Neural cell (in vitro differentiated cells): ENCODE measurements around the gene BORCS5. TPM values are rescaled to one million over a fixed set of nuclear protein-coding genes. Genes with fewer than 3 reads are reported as not detected.

Source experiments
- H2AFZ ChIP-seq: fragments of 200-600, 300-800 bp; sonication (generic), shearing (Covaris generic); 2 replicates; pipeline ENCODE4 v1.6.0; 2014; ENCODE audit warnings: low read depth, mild to moderate bottlenecking, antibody characterized with exemption, low read length, moderate library complexity
- H3F3A ChIP-seq: fragments of 200-600 bp; shearing (Covaris generic); 2 replicates; pipeline ENCODE4 v1.6.1; 2016; ENCODE audit warnings: mild to moderate bottlenecking, moderate library complexity, mixed read lengths, antibody characterized with exemption, low read length; ENCODE audit not compliant: insufficient read depth, poor library complexity, severe bottlenecking
- H3K27ac ChIP-seq: fragments of 200-600, 300-800 bp; sonication (generic), shearing (Covaris generic); 2 replicates; pipeline ENCODE4 v1.5.1; 2014; ENCODE audit warnings: mild to moderate bottlenecking, low read length, moderate library complexity
- H3K27me3 ChIP-seq: fragments of 300-800, 200-600 bp; sonication (generic), shearing (Covaris generic); 2 replicates; pipeline ENCODE4 v1.6.0; 2014; ENCODE audit warnings: mild to moderate bottlenecking, low read depth, low read length, moderate library complexity; ENCODE audit not compliant: insufficient read depth
- H3K36me3 ChIP-seq: fragments of 300-800, 200-600 bp; sonication (generic), shearing (Covaris generic); 2 replicates; pipeline ENCODE4 v1.5.1; 2014; ENCODE audit warnings: mild to moderate bottlenecking, antibody characterized with exemption, low read length, moderate library complexity; ENCODE audit not compliant: insufficient read depth
- H3K4me2 ChIP-seq: fragments of 300-800, 200-600 bp; sonication (generic), shearing (Covaris generic); 2 replicates; pipeline ENCODE4 v1.6.0; 2014; ENCODE audit warnings: mild to moderate bottlenecking, low read length
- H3K4me3 ChIP-seq: fragments of 300-800, 200-600 bp; sonication (generic), shearing (Covaris generic); 2 replicates; pipeline ENCODE4 v1.5.1; 2014; ENCODE audit warnings: mild to moderate bottlenecking, low read length, moderate library complexity
- H3K79me2 ChIP-seq: fragments of 200-600 bp; shearing (Covaris generic); replicated peaks from 2 replicates; pipeline ENCODE4 v1.6.0; 2014; ENCODE audit warnings: mild to moderate bottlenecking, low read length, moderate library complexity; ENCODE audit not compliant: insufficient read depth
- H3K9ac ChIP-seq: fragments of 300-800, 200-600 bp; sonication (generic), shearing (Covaris generic); 2 replicates; pipeline ENCODE4 v1.6.1; 2016; ENCODE audit warnings: mild to moderate bottlenecking, low read length, mixed read lengths
- H3K9me2 ChIP-seq: fragments of 200-600 bp; shearing (Covaris generic); 2 replicates; pipeline ENCODE4 v1.6.1; 2016; ENCODE audit warnings: mild to moderate bottlenecking, low read length, mixed read lengths; ENCODE audit not compliant: insufficient read depth
- H3K9me3 ChIP-seq: fragments of 200-600, 300-800 bp; sonication (generic), shearing (Covaris generic); 2 replicates; pipeline ENCODE4 v1.6.1; 2016; ENCODE audit warnings: mild to moderate bottlenecking, mixed run types, low read length, moderate library complexity, mixed read lengths
- H4K20me1 ChIP-seq: fragments of 200-600 bp; shearing (Covaris generic); 2 replicates; pipeline ENCODE4 v1.6.1; 2016; ENCODE audit warnings: mild to moderate bottlenecking, mixed run types; ENCODE audit not compliant: insufficient read depth
- CTCF ChIP-seq: fragments of 450-650 bp; IDR thresholded peaks from 2 replicates; pipeline ENCODE4 v1.5.1; 2014; ENCODE audit warnings: antibody characterized with exemption, mild to moderate bottlenecking, moderate library complexity; ENCODE audit not compliant: poor library complexity, severe bottlenecking
- EP300 ChIP-seq: fragments of 450-650 bp; conservative IDR thresholded peaks from 2 replicates; pipeline ENCODE4 v1.6.1; 2014; ENCODE audit warnings: antibody characterized with exemption, mild to moderate bottlenecking, moderate library complexity; ENCODE audit not compliant: poor library complexity, severe bottlenecking
- EZH2 ChIP-seq: fragments of 200-600, 300-800 bp; shearing (Covaris generic), sonication (generic); IDR thresholded peaks from 2 replicates; pipeline ENCODE4 v1.6.1; 2014; ENCODE audit warnings: antibody characterized with exemption, low read length, borderline replicate concordance, mild to moderate bottlenecking; ENCODE audit not compliant: insufficient read depth, poor library complexity, severe bottlenecking
- MXI1 ChIP-seq: fragments of 450-650 bp; conservative IDR thresholded peaks from 2 replicates; pipeline ENCODE4 v1.6.1; 2014; ENCODE audit warnings: antibody characterized with exemption, mild to moderate bottlenecking; ENCODE audit not compliant: poor library complexity, severe bottlenecking
- POLR2AphosphoS5 ChIP-seq: IDR thresholded peaks from 2 replicates; pipeline ENCODE4 v1.6.1; 2012
- RAD21 ChIP-seq: fragments of 450-650 bp; conservative IDR thresholded peaks from 2 replicates; pipeline ENCODE4 v1.6.1; 2014; ENCODE audit warnings: antibody characterized with exemption, mild to moderate bottlenecking, moderate library complexity
- SMC3 ChIP-seq: fragments of 450-650 bp; conservative IDR thresholded peaks from 2 replicates; pipeline ENCODE4 v1.6.1; 2014; ENCODE audit warnings: antibody characterized with exemption, mild to moderate bottlenecking, moderate library complexity; ENCODE audit not compliant: poor library complexity
- TAF1 ChIP-seq: IDR thresholded peaks from 2 replicates; pipeline ENCODE4 v1.6.1; 2012; ENCODE audit warnings: low read depth
- polyA plus RNA-seq: library from polyadenylated mRNA; depleted of rRNA; stranded (reverse); fragments of >200 nt; gene quantifications from 2 replicates; pipeline ENCODE4 v1.2.3, GENCODE V29; 2014
- TF ChIP-seq, protein P1 (sequence below): IDR thresholded peaks from 2 replicates; pipeline ENCODE4 v1.6.1; 2012; ENCODE audit warnings: borderline replicate concordance

Gene BORCS5
- polyA plus RNA-seq, 1 donor from 2014 or later, result 14.2 TPM

DNA sequence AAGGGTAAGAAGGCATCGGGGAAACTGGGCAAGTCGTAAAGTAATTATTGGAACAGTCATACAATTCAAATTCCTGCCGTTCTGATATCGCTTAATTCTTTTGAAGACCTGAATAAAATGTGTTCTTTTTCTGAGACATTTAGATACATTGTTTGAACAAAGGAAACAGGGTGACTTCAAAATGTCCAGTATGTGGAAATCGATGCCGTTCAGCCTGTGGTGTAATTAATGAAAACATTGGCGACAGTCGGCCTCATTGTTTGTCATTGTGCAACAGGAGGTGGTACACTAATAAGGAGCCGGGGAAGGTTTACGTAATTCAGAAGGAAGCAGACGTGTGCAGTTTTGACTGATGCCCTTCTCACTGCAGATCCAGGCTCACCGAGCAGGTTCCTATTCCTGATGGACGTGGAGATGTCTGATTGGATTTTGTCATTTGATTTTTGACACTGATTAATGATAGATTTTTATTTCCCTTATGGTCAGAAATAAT, 92.7 kb downstream of the BORCS5 start:
- no peaks in the 10 kb centered on the region for H3F3A ChIP-seq
- H3K9me2 ChIP-seq, result no peaks in the 10 kb centered on the region
- H3K79me2 ChIP-seq, result no peaks in the 10 kb centered on the region
- H3K4me2 ChIP-seq, result no peak overlapping the region
- H4K20me1 ChIP-seq, result no peaks in the 10 kb centered on the region
- no peaks in the 10 kb centered on the region for H3K9me3 ChIP-seq
- H3K9ac ChIP-seq, result no peak overlapping the region
- H3K27me3 ChIP-seq, result no peaks in the 10 kb centered on the region
- no peak overlapping the region for H2AFZ ChIP-seq
- TF ChIP-seq MXI1 (no peak), RAD21 (no peak)
- H3K36me3 ChIP-seq, result no peaks in the 10 kb centered on the region
- H3K27ac ChIP-seq, result no peak overlapping the region
- no peak overlapping the region for H3K4me3 ChIP-seq

GRCh38 chr12:12450043-12450471, 93.2 kb downstream of the BORCS5 start:
- H3K36me3 ChIP-seq, result no peaks in the 10 kb centered on the region
- no peak overlapping the region for H3K27ac ChIP-seq
- no peaks in the 10 kb centered on the region for H3K9me2 ChIP-seq
- no peaks in the 10 kb centered on the region for H4K20me1 ChIP-seq
- no peak overlapping the region for H2AFZ ChIP-seq
- no peak overlapping the region for H3K9ac ChIP-seq
- no peaks in the 10 kb centered on the region for H3F3A ChIP-seq
- H3K9me3 ChIP-seq, result no peaks in the 10 kb centered on the region
- H3K4me2 ChIP-seq, result no peak overlapping the region
- no peak overlapping the region for H3K4me3 ChIP-seq
- no peak for TF ChIP-seq POLR2AphosphoS5
- H3K27me3 ChIP-seq, result no peaks in the 10 kb centered on the region
- no peaks in the 10 kb centered on the region for H3K79me2 ChIP-seq

DNA sequence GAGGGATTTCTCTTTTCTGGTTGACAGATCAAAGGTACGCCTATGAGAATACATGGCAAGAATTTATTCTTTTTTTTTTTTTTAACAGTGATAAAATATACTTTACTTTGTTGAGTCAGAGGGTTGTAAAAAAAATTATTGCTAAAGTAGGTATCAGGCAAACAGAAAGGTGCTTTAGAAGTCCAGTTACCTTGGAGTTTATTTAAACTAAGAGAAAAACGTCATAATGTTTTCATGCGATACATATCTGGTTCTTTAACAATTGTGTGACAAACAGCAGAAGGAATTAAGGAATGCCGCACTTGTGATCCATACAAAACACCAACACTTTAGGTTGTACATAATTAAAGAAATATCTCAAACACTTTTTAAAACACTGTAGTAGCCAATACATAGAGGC, 94.2 kb downstream of the BORCS5 start:
- TF ChIP-seq EP300, result no peak
- no peak for TF ChIP-seq CTCF
- TF ChIP-seq, protein P1, sequence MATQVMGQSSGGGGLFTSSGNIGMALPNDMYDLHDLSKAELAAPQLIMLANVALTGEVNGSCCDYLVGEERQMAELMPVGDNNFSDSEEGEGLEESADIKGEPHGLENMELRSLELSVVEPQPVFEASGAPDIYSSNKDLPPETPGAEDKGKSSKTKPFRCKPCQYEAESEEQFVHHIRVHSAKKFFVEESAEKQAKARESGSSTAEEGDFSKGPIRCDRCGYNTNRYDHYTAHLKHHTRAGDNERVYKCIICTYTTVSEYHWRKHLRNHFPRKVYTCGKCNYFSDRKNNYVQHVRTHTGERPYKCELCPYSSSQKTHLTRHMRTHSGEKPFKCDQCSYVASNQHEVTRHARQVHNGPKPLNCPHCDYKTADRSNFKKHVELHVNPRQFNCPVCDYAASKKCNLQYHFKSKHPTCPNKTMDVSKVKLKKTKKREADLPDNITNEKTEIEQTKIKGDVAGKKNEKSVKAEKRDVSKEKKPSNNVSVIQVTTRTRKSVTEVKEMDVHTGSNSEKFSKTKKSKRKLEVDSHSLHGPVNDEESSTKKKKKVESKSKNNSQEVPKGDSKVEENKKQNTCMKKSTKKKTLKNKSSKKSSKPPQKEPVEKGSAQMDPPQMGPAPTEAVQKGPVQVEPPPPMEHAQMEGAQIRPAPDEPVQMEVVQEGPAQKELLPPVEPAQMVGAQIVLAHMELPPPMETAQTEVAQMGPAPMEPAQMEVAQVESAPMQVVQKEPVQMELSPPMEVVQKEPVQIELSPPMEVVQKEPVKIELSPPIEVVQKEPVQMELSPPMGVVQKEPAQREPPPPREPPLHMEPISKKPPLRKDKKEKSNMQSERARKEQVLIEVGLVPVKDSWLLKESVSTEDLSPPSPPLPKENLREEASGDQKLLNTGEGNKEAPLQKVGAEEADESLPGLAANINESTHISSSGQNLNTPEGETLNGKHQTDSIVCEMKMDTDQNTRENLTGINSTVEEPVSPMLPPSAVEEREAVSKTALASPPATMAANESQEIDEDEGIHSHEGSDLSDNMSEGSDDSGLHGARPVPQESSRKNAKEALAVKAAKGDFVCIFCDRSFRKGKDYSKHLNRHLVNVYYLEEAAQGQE, result no peak
- no peak for TF ChIP-seq MXI1
- no peak for TF ChIP-seq SMC3
- TF ChIP-seq POLR2AphosphoS5, result no peak
- no peak for TF ChIP-seq TAF1
- TF ChIP-seq RAD21, result no peak
- TF ChIP-seq EZH2, result no peak
- Histone ChIP-seq H3K9ac (no peak overlapping the region), H3K36me3 (no peaks in the 10 kb centered on the region), H3K9me2 (no peaks in the 10 kb centered on the region), H3K27ac (no peak overlapping the region), H3K4me2 (no peak overlapping the region), H2AFZ (no peak overlapping the region), H4K20me1 (no peaks in the 10 kb centered on the region), H3K4me3 (no peak overlapping the region), H3K27me3 (no peaks in the 10 kb centered on the region), H3K79me2 (no peaks in the 10 kb centered on the region), H3F3A (no peaks in the 10 kb centered on the region), H3K9me3 (no peaks in the 10 kb centered on the region)
